GM12875 (cell line): ENCODE results near the gene IGF2R.

Experiments
- H3K4me3 ChIP-seq: one replicate; pipeline ENCODE4 v1.5.1; 2011; ENCODE audit warnings: low read depth, low read length, control low read depth
- TF ChIP-seq, protein P1 (sequence below): IDR thresholded peaks from 2 replicates; pipeline ENCODE4 v1.5.1; 2011; ENCODE audit warnings: low read depth, mild to moderate bottlenecking, control low read depth, inconsistent platforms, low read length, moderate library complexity, borderline replicate concordance; ENCODE audit not compliant: insufficient read depth

IGF2R gene

DNA sequence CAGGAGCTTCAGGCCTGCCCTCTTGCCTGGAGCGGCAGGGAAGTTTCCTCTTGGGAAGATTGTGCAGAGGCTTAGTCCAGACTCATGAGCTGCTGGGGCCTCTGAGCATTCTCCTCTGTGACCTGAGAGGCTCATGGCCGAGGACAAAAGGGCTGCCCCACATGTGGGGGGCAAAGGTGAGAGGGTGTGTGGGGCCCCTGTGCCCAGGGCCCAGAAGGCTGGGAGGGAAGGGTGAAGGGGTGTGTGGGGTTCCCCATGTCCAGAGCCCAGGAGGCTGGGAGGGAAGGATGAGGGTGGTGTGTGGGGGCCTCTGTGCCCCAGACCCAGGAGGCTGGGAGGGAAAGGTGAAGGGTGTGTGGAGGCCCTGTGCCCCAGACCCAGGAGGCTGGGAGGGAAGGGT is 101.9 kb downstream of the IGF2R start:
- TF ChIP-seq, protein P1, sequence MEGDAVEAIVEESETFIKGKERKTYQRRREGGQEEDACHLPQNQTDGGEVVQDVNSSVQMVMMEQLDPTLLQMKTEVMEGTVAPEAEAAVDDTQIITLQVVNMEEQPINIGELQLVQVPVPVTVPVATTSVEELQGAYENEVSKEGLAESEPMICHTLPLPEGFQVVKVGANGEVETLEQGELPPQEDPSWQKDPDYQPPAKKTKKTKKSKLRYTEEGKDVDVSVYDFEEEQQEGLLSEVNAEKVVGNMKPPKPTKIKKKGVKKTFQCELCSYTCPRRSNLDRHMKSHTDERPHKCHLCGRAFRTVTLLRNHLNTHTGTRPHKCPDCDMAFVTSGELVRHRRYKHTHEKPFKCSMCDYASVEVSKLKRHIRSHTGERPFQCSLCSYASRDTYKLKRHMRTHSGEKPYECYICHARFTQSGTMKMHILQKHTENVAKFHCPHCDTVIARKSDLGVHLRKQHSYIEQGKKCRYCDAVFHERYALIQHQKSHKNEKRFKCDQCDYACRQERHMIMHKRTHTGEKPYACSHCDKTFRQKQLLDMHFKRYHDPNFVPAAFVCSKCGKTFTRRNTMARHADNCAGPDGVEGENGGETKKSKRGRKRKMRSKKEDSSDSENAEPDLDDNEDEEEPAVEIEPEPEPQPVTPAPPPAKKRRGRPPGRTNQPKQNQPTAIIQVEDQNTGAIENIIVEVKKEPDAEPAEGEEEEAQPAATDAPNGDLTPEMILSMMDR: no peak
- no peak overlapping the region for H3K4me3 ChIP-seq

DNA sequence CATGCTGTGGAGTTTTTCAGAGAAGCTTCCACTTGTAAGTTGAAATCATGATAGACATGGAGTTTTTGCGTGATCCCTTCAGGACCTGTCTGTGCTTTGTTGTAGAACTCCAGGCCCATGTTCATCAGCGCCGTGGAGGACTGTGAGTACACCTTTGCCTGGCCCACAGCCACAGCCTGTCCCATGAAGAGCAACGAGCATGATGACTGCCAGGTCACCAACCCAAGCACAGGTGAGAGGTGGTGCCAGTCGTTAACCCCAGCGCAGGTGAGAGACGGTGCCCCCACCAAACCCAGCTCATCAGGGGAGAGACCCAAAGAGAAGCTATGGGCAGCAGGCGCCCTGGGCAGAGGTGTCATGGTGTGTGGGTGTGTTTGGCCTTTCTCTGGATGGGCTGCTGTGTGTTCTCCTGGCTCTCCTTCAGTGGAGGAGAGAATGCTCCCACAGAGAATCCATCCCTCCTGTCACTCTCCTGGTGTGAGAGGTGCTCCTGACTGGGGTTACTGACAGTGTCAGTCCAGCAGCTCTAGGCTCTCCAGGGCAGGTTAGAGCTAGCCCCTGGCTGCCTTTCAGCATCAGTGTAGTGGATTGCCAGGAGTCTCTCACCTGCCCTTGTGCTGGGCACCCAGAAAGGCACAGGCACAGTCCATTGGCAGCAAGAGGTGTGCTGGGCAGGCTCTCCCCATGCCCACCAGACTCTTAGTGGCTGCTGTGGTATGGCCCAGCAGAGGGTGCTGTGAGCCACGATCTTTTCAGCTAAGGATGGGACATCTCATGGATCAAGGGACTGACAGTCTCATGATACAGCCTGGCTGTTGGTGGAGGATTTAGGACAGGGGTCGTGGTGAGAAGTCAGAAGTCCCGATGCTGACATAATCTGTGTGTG is 103.2 kb downstream of the IGF2R start:
- no peak overlapping the region for H3K4me3 ChIP-seq
- TF ChIP-seq, protein P1: peak; percentile 22; the same call in 1 of the 2 replicates

DNA sequence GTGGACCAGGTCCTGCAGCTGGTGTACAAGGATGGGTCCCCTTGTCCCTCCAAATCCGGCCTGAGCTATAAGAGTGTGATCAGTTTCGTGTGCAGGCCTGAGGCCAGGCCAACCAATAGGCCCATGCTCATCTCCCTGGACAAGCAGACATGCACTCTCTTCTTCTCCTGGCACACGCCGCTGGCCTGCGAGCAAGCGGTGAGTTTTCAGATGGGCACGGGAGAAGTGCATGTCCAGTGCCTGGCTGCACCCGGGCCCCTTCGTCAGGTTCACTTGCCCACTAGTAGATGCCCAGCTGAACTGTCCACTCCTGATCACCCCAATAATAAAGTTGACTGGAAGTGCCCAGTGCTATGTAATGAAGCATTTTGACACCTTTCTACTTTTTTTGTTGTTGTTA is 104.4 kb downstream of the IGF2R start:
- TF ChIP-seq, protein P1: no peak

DNA sequence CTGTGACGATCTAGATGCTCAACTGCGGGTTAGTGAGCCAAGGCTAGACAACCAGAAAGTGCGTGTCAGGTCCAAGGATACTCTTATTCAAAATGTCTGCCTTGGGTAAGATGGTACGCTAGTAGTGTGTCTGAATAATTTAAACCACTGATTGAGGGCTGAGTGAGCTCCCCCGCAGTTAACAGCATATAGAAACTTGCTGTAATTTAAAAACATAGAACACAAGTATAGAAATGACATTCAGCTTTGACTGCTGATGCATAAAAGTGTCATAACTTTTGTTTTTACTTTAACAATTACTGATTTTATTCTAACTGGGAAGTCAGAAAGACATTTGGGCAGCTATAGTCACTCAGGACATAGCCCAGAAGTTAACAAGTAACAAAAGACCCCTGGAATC is 107.1 kb downstream of the IGF2R start:
- no peak overlapping the region for H3K4me3 ChIP-seq
- TF ChIP-seq, protein P1: no peak

More for the DNA sequence above, 104.4 kb downstream of the IGF2R start:
- no peak overlapping the region for H3K4me3 ChIP-seq

DNA sequence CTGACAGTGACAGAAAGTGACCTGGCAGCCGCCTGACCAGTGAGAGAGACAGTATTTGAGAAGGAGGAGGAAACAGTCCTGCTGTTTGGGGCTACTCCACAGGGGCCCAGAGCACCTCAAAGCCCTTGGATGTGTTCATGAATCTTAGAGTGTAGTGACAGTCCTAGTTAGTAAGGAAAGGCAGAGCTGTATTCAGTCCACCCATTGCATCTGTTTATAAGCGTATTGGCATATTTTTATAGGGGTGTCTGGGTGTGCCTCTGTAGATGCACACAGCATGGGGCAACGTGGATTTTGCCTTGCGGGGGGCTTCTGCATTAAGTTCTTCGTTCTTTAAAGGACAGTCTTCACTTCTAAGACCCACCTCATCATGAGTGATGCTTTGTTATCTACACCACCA is 108.1 kb downstream of the IGF2R start:
- TF ChIP-seq, protein P1: no peak
- H3K4me3 ChIP-seq: no peak overlapping the region

DNA sequence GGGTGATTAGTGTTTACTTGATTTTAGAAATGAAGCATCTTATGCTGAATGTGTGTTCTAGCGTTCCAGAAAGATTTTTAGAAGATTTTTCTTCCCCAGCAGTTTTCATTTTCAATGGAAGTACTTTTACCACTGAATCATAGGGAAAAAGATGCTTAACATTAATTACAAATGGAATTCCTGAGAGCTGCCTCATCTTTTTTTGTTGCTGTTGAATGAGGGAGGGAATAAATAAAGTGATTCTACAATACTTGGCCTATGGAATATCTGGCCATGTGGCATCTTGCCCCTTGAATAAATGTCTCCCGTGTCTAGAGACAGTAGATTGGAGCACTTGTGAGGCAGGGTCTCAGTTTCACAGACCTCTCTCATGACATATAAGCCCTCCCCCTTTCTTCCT is 108.6 kb downstream of the IGF2R start:
- TF ChIP-seq, protein P1: no peak
- no peak overlapping the region for H3K4me3 ChIP-seq
